Measurements from ENCODE around the gene GTF2I.
"Not testable (repeated sequence)": the region's sequence is repeated elsewhere in the genome, so short reads cannot be mapped to it uniquely, and the experiment has no call there.

Gene GTF2I

DNA sequence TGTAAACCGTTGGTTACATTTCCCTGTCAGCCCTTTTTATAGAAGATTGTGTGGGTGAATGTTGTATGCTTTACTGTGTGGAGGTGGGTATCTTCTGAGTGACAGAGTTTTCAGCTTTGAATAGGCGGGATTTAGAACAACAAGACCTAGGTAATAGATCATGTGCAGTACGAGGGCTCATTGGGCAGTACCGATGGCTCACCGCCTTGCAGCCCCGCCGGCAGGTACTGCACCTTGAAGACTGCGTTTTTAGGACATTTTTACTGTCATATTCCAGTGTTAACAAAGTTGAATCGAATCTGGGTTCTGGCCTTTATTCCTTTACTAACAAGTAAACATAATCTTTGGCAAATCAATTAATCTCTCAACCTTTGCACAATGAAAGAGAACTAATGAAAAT lies 60.4 kb downstream of the GTF2I start:
- no peak for DNase-seq

DNA sequence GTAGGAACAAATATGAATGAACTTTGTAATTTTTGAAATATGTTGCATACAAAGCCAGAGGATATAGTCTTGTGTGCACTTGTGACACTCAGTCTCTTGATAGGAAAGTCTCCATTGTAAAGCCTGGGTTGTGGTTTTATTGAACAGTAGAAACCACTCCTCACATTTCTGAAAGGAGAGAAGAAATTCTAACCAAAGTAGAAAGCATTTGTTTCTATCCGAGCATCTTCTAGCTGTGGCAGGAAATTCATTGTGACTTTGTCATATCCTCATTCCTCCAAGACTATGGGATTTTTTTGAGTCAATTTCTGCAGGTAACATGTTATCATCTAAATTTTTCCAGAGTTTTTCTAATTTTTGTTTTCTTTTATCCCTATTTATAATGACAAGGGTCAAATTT lies 60.8 kb downstream of the GTF2I start:
- DNase-seq = no peak

- DNase-seq = no peak
Observed at GRCh38 chr7:74722153-74722552, 64.6 kb downstream of the GTF2I start.

DNA sequence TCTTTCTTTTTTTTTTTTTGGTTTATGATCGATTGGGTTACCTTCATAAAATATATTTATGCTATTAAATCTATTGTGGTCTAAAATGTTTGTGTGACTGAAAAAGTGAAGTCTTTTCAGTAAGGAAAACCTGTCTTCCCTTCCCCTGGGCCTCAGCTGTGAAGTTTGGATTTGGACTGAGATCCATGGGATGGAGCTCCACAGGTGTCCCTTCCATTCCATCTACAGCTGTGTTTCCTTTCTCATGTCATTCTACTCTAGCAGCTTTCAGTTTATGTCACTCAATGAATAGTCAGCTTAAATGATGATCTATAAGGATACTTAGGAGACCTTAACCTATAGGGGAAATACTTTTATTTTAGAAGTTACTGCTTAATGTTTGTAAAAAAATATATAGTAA lies 68.3 kb downstream of the GTF2I start:
- no peak for DNase-seq

DNA sequence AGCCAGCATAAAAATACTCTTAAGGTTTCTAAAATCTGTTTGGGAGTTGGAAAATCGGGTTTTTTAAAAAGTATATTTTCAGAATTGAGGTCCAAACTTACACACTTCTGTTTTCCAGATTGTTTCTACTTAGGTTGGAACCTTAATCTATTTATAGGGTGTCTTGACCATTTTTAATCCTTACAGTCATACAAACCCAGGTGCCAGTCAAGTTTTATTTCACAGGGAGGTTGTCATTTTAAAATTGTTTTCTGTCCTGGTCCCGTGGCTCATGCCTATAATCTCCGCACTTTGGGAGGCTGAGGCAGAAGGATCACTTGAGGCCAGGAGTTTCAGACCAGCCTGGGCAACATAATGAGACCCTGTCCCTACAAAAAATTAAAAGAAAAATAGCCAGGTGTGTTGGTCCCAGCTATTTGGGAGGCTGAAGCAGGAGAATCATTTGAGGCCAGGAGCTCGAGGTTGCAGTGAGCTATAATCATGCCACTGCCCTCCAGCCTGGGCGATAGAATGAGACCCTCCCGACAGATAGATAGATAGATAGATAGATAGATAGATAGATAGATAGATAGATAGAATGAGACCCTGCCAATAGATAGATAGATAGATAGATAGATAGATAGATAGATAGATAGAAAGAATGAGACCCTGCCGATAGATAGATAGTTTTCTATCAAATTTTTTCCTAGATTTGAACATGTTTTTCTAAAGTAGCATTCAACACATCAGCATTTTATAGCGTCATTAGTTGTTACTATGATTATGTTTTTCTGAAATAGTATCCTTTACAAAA lies 69.0 kb downstream of the GTF2I start:
- DNase-seq = no peak

- DNase-seq = not testable (repeated sequence)
Observed at GRCh38 chr7:74728686-74729085, 71.2 kb downstream of the GTF2I start.

DNA sequence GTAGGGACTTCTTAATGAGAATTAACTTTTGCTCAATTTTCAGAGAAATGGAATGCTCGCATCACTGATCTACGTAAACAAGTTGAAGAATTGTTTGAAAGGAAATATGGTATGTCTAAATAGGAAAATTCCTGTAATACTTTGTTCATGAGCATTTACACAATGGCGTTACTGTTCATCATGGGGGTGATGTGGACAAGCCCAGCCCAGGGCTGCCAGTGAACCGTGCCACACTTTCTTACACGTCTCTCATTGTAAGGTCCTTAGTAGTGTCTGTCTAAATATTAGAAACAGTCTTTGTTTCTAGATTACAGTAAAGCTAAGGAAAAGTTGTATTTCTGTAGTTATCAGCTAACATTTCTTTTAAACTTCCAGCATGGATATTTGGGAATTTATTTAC lies 72.7 kb downstream of the GTF2I start:
- not testable (repeated sequence) for DNase-seq

- DNase-seq = not testable (repeated sequence)
Observed at GRCh38 chr7:74739974-74740703, 82.6 kb downstream of the GTF2I start.

DNA sequence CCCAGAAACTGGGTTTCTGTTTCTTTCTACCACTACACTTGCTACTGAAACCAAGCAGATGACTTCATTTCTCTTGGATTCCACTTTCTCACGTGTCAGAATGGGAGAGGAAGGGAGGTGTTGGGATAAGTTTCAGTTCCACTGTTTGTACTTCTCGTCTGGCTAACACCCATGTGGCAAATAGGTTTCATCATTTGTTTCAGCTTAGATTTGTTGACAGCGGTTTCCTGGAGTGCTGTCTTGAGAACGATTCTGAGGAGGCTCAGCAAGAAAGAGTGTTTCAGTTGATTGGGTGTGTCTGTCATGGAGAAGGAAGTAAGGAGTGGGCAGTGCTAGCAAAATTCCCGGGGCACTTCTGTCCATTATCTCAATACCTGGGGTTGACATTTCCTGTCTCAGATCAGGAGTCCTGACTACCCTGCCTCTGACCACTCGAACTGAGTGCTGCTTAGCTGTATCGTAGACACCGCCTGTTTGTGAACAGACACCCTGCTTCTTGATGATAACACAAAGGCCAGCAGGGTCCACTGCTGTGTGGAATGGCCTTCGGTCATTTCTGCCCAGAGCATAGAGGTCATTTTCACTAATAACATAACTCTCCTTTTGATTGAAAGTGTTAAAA lies 86.5 kb downstream of the GTF2I start:
- not testable (repeated sequence) for DNase-seq

GRCh38 chr7:74753921-74754482 lies 96.5 kb downstream of the GTF2I start:
- DNase-seq = not testable (repeated sequence)

DNA sequence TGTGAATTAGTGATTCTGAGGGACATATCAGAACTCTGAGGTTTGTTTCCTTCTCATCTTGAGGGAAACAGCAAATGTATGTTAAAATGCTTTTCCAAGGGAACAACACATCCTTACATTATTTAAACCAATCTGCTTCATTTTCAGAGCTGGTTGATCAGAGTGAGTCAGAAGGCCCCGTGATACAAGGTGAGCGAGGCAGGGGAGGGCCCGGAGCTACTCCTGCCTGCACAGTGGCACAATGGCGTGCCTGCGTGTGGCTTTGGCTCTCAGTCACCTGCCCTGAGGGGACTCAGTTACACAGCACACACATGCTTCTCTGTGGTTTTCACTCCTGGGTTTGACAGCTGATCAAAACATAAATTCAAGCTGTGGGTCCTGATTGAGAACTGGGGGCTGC lies 99.2 kb downstream of the GTF2I start:
- DNase-seq = not testable (repeated sequence)

DNA sequence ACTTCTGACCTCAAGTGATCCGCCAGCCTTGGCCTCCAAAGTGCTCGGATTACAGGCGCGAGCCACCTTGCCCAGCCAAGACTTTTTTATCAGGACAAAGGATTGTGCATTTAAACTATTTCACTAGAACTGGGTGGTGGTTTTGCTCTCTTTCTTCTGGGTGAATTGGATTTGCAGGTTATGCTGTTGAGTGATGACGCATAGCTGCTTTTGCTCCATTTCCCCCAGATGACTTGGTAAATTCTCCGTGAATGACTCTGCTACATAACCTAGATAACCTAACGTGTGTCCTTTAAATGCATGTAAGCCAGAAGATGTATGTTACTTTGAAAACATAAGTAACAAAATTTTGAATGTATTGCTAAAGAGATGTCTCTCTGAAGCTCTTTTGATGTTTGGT lies 100.8 kb downstream of the GTF2I start:
- not testable (repeated sequence) for DNase-seq

DNA sequence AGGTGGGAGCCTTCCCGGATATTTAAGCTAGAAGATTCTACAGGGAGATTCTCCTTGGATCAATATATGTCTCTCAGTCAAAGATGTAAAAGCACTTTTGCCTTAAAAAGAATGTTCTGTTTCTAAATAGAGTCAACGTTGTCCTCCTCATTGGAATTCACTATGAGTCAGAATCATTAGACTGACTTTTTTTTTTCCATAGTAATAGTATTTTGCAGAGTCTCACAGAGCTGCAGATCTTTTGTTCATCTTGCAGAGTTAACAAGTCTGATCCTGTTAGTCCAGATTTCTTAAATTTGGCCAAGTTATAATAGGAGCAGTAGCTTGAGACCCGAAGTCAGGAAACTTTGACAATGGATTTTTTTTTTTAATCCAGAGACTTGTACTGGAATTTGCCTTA lies 101.5 kb downstream of the GTF2I start:
- not testable (repeated sequence) for DNase-seq

- DNase-seq = not testable (repeated sequence)
Observed at GRCh38 chr7:74765205-74765918, 107.8 kb downstream of the GTF2I start.

DNA sequence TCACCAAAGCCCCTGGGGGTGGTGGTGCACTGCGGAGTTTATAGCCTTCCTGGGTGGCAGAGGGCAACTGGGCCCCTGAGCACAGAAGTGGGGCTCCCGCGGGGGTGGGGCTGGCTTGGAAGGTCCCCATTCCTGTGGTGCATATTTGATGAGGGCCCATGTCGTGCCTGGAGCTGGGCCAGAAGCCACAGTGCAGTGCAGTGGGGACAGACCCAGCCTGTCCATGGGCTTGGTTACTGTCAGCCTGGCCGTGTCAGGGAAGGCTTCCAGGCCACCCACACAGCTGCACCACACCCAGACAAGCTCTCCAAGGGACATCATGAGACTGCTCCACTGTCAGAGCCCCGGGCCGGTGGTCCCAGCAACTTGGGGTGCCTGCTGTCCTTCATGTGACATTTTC lies 109.0 kb downstream of the GTF2I start:
- not testable (repeated sequence) for DNase-seq

GRCh38 chr7:74766991-74767390 lies 109.5 kb downstream of the GTF2I start:
- not testable (repeated sequence) for DNase-seq

GRCh38 chr7:74770062-74770461 lies 112.5 kb downstream of the GTF2I start:
- not testable (repeated sequence) for DNase-seq

DNA sequence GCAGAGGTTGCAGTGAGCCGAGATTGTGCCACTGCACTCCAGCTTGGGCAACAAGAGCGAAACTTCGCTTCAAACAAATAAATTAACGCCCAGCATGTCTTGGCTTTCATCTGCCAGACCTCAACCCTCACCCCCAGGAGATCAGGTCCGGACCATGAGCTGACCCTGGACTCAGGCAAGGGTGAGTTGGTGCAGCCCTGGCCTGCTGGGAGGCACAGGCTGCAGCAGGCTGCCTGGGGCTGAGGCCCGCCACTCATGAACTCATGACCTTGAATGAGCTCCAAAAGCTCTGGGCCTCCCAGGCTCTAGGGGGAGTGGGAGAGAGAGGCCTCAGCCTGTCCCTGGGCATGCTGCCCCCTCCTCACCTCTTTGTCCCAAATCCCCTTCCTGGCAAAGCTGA lies 114.6 kb downstream of the GTF2I start:
- DNase-seq = not testable (repeated sequence)

- DNase-seq = not testable (repeated sequence)
Observed at GRCh38 chr7:74773760-74774750, 116.5 kb downstream of the GTF2I start, which contains the start of gene NCF1. NCF1 (plus strand) TSS chr7:74774011; CDS start chr7:74774032, 21 bp downstream.

DNA sequence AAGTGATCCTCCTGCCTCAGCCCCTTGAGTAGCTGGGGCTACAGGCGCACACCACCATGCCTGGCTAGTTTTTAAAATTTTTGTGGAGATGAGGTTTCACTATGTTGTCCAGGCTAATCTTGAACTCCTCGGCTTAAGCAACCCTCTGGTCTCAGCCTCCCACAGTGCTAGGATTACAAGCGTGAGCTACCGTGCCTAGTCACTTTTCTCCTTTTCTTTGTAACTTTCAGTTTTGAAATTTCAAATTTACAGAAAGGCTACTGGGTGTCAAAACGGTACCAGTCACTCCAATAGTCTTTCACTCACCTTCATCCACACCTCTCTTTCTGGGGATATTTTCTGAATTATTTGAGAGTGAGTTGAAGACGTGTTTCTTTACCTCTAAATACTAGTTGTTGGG lies 117.6 kb downstream of the GTF2I start:
- not testable (repeated sequence) for DNase-seq

- not testable (repeated sequence) for DNase-seq
Observed at GRCh38 chr7:74779053-74779452, 121.5 kb downstream of the GTF2I start.
